ENCODE data around the gene FSTL5.

GRCh38 chr4:162116095-162116779, 47.6 kb downstream of the FSTL5 start:
- TF ChIP-seq SIN3A (IDR thresholded peaks at IDR 0.05; ENCODE audit: borderline replicate concordance, insufficient read depth, low read length) (no peak), REST (IDR thresholded peaks at IDR 0.05; ENCODE audit: insufficient read depth in 1 of 2, low read depth in 2 of 2, low read length in 2 of 2) (no peak), POLR2AphosphoS5 (IDR thresholded peaks at IDR 0.05; ENCODE audit: low read depth, low read length) (no peak), FOXP2 (optimal IDR thresholded peaks at IDR 0.05; ENCODE audit: borderline replicate concordance, extremely low read depth, extremely low read length, insufficient read depth) (no peak), TAF1 (IDR thresholded peaks at IDR 0.05; ENCODE audit: borderline replicate concordance, insufficient read depth, low read length) (no peak)
